NCI-H748 treated with DMSO at 0.1 percent for 48 hours (cell line): ENCODE measurements around the gene FCRL5.

Experiments
- DNase-seq: peaks from one replicate; lab custom pipeline; 2025; lab: John Stamatoyannopoulos, UW

Gene FCRL5

GRCh38 chr1:157523774-157524493, 28.4 kb downstream of the FCRL5 start:
- DNase-seq = no peak

GRCh38 chr1:157521056-157521455, 31.3 kb downstream of the FCRL5 start:
- no peak for DNase-seq

- DNase-seq = no peak
These were observed 31.9 kb downstream of the FCRL5 start for GRCh38 chr1:157520386-157520935.

- no peak for DNase-seq
These were observed 32.9 kb downstream of the FCRL5 start for GRCh38 chr1:157519451-157519850.

GRCh38 chr1:157517016-157517415, 35.3 kb downstream of the FCRL5 start:
- no peak for DNase-seq

- no peak for DNase-seq
These were observed 36.6 kb downstream of the FCRL5 start for GRCh38 chr1:157515709-157516108.

- DNase-seq = no peak
These were observed 37.2 kb downstream of the FCRL5 start for GRCh38 chr1:157515141-157515540.

GRCh38 chr1:157512036-157512969, 40.0 kb downstream of the FCRL5 start:
- DNase-seq = no peak

GRCh38 chr1:157509546-157510232, 42.6 kb downstream of the FCRL5 start:
- no peak for DNase-seq

GRCh38 chr1:157505481-157506272, 46.6 kb downstream of the FCRL5 start:
- peak; percentile 22 for DNase-seq

GRCh38 chr1:157504646-157505045, 47.7 kb downstream of the FCRL5 start:
- no peak for DNase-seq

- no peak for DNase-seq
These were observed 52.8 kb downstream of the FCRL5 start for GRCh38 chr1:157499521-157499920.

GRCh38 chr1:157498736-157499090, 53.6 kb downstream of the FCRL5 start:
- DNase-seq = no peak

GRCh38 chr1:157497987-157498735, 54.2 kb downstream of the FCRL5 start:
- no peak for DNase-seq

- no peak for DNase-seq
These were observed 55.0 kb downstream of the FCRL5 start for GRCh38 chr1:157497284-157497683.

- no peak for DNase-seq
These were observed 56.2 kb downstream of the FCRL5 start for GRCh38 chr1:157496121-157496526.

- no peak for DNase-seq
These were observed 57.0 kb downstream of the FCRL5 start for GRCh38 chr1:157495285-157495684.

GRCh38 chr1:157494093-157494492, 58.2 kb downstream of the FCRL5 start:
- no peak for DNase-seq

- peak; percentile 30 for DNase-seq
These were observed 61.7 kb downstream of the FCRL5 start for GRCh38 chr1:157490467-157491165.

GRCh38 chr1:157488156-157488555, 64.2 kb downstream of the FCRL5 start:
- DNase-seq = no peak
